GM12878 (cell line): ENCODE data around the gene HPX. TPM values are rescaled to one million over a fixed set of nuclear protein-coding genes. Genes with fewer than 3 reads are reported as not detected.

Experiments used
- ATAC-seq: fragments of 200-7000 bp; cut with Tn5 transposase; 3 replicates; pipeline ENCODE4 v1.9.1; 2020; ENCODE audit warnings: mild to moderate bottlenecking, moderate library complexity
- BruUV-seq: library from RNA; stranded (reverse); fragments of 400-500 nt; replicated peaks from 2 replicates; lab custom pipeline; 2021; lab: Mats Ljungman, UMichigan
- CTCF ChIA-PET: fragments of 300-600 bp; sonication (Branson Sonifier 250); formaldehyde crosslinking; extraction: SDS; loops from one replicate; lab custom pipeline; 2021; ENCODE audit warnings: inconsistent platforms; lab: Yijun Ruan, JAX
- POLR2A ChIA-PET: fragments of 350-600 bp; formaldehyde crosslinking; extraction: SDS; loops from one replicate; lab custom pipeline; 2021; ENCODE audit warnings: inconsistent platforms; lab: Charles Lee
- RAD21 ChIA-PET: fragments of 300-600 bp; sonication (Branson Sonifier 250); formaldehyde crosslinking; loops from one replicate; lab custom pipeline; 2023; ENCODE audit warnings: antibody characterized with exemption; ENCODE audit not compliant: unreplicated experiment; lab: Charles Lee
- SMC1A ChIA-PET: fragments of 300-600 bp; sonication (Branson Sonifier 250); formaldehyde crosslinking; loops from one replicate; lab custom pipeline; 2023; ENCODE audit not compliant: unreplicated experiment, uncharacterized antibody; lab: Charles Lee
- DNase-seq: peaks from one replicate; pipeline ENCODE4 v3.0.0-alpha.2; 2011; ENCODE audit warnings: low read depth, low spot score
- FAIRE-seq: peaks from 3 replicates; lab custom pipeline; 2011; peaks lifted over from hg19 to GRCh38; lab: Jason Lieb, UNC
- H2AFZ ChIP-seq: 2 replicates; pipeline ENCODE4 v1.6.0; 2011; ENCODE audit warnings: low read depth, low read length, control low read depth; ENCODE audit not compliant: control insufficient read depth
- H3K27ac ChIP-seq: 2 replicates; pipeline ENCODE4 v1.5.1; 2011; ENCODE audit warnings: control low read depth; ENCODE audit not compliant: control insufficient read depth, insufficient read depth
- H3K27me3 ChIP-seq, 2 experiments: replicated peaks in 1 of 2; 2 replicates each; pipeline versions ENCODE4 v1.6.0 to v1.6.1; 2011; ENCODE audit warnings: low read length in 1 of 2; ENCODE audit not compliant: control insufficient read depth in 2 of 2, insufficient read depth in 2 of 2
- H3K36me3 ChIP-seq, 2 experiments: 2 replicates each; pipeline ENCODE4 v1.5.1; 2011; ENCODE audit warnings: low read length in 1 of 2; ENCODE audit not compliant: control insufficient read depth in 2 of 2, insufficient read depth in 2 of 2
- H3K4me1 ChIP-seq: 2 replicates; pipeline ENCODE4 v1.6.1; 2011; ENCODE audit warnings: mild to moderate bottlenecking, low read length, moderate library complexity, mixed read lengths; ENCODE audit not compliant: control insufficient read depth, insufficient read depth
- H3K4me2 ChIP-seq: 2 replicates; pipeline ENCODE4 v1.6.0; 2011; ENCODE audit warnings: control low read depth; ENCODE audit not compliant: control insufficient read depth, insufficient read depth
- H3K4me3 ChIP-seq: fragments of 200-600 bp; sonication (generic); 2 replicates; pipeline ENCODE4 v1.5.1; 2016
- H3K79me2 ChIP-seq: 2 replicates; pipeline ENCODE4 v1.6.0; 2011; ENCODE audit warnings: low read length; ENCODE audit not compliant: control insufficient read depth, insufficient read depth
- H3K9ac ChIP-seq: 2 replicates; pipeline ENCODE4 v1.8.0; 2011; ENCODE audit warnings: low read length, control low read depth, mixed read lengths; ENCODE audit not compliant: control insufficient read depth, insufficient read depth
- H3K9me3 ChIP-seq: replicated peaks from 3 replicates; pipeline ENCODE4 v1.5.1; 2011; ENCODE audit warnings: mild to moderate bottlenecking, low read length; ENCODE audit not compliant: control insufficient read depth, insufficient read depth
- H4K20me1 ChIP-seq: 2 replicates; pipeline ENCODE4 v1.6.0; 2011; ENCODE audit not compliant: control insufficient read depth, insufficient read depth
- BCL3 ChIP-seq: IDR thresholded peaks from 2 replicates; pipeline ENCODE4 v1.6.1; 2011; ENCODE audit warnings: borderline replicate concordance, low read depth, mild to moderate bottlenecking, moderate library complexity, low read length; ENCODE audit not compliant: insufficient read depth, poor library complexity, severe bottlenecking
- CEBPZ ChIP-seq: fragments of 150-350 bp; IDR thresholded peaks from 2 replicates; pipeline ENCODE4 v1.6.1; 2016; ENCODE audit warnings: low read depth, low read length
- CREM ChIP-seq: IDR thresholded peaks from 2 replicates; pipeline ENCODE4 v1.6.1; 2014; ENCODE audit warnings: antibody characterized with exemption, low read depth
- DPF2 ChIP-seq: fragments of 450-650 bp; IDR thresholded peaks from 2 replicates; pipeline ENCODE4 v1.6.1; 2017; ENCODE audit warnings: mild to moderate bottlenecking
- E2F4 ChIP-seq: IDR thresholded peaks from 2 replicates; pipeline ENCODE4 v1.6.1; 2012; ENCODE audit warnings: low read depth, low read length, improper control_type of control experiment
- HCFC1 ChIP-seq: fragments of 150-350 bp; IDR thresholded peaks from 2 replicates; pipeline ENCODE4 v1.6.1; 2014; ENCODE audit warnings: low read length
- HDAC2 ChIP-seq: fragments of 200-600 bp; sonication (generic); IDR thresholded peaks from 2 replicates; pipeline ENCODE4 v1.6.1; 2017
- IRF5 ChIP-seq: fragments of 450-650 bp; IDR thresholded peaks from 2 replicates; pipeline ENCODE4 v1.6.1; 2017; ENCODE audit warnings: borderline replicate concordance
- LARP7 ChIP-seq: fragments of 450-650 bp; IDR thresholded peaks from 2 replicates; pipeline ENCODE4 v1.6.1; 2017; ENCODE audit warnings: mild to moderate bottlenecking
- NFIC ChIP-seq: IDR thresholded peaks from 2 replicates; pipeline ENCODE4 v1.6.1; 2012; ENCODE audit warnings: low read depth, mild to moderate bottlenecking, inconsistent platforms, low read length, moderate library complexity
- PML ChIP-seq: IDR thresholded peaks from 2 replicates; pipeline ENCODE4 v1.6.1; 2012; ENCODE audit warnings: low read length, inconsistent platforms
- SIX5 ChIP-seq: IDR thresholded peaks from 2 replicates; pipeline ENCODE4 v1.6.1; 2011; ENCODE audit warnings: mild to moderate bottlenecking, low read depth, low read length, moderate library complexity; ENCODE audit not compliant: severe bottlenecking
- SUZ12 ChIP-seq: fragments of 200-600 bp; sonication (generic); IDR thresholded peaks from one replicate; pipeline ENCODE4 v1.6.1; 2018; ENCODE audit warnings: antibody characterized with exemption, mild to moderate bottlenecking; ENCODE audit not compliant: unreplicated experiment
- USF1 ChIP-seq: IDR thresholded peaks from 2 replicates; pipeline ENCODE4 v1.6.1; 2011; ENCODE audit warnings: borderline replicate concordance, low read depth, mild to moderate bottlenecking, moderate library complexity, mixed read lengths, low read length; ENCODE audit not compliant: insufficient read depth; ENCODE audit errors: extremely low read length
- ZBED1 ChIP-seq: IDR thresholded peaks from 2 replicates; pipeline ENCODE4 v1.6.1; 2016; ENCODE audit warnings: borderline replicate concordance
- ZNF384 ChIP-seq: IDR thresholded peaks from 2 replicates; pipeline ENCODE4 v1.6.1; 2012; ENCODE audit warnings: low read depth, mild to moderate bottlenecking, low read length, improper control_type of control experiment, borderline replicate concordance
- WGBS: methylation state at CpG from one replicate; pipeline ENCODE4 v1.1.6; 2016; ENCODE audit warnings: low lambda C conversion rate; ENCODE audit not compliant: insufficient replicate concordance, insufficient coverage; ENCODE audit errors: missing lambda C conversion rate; 5-methylcytosine and 5-hydroxymethylcytosine counted together
- in situ Hi-C: fragments of 300-500 bp; cut with MboI; formaldehyde crosslinking; loops from 9 replicates; pipeline ENCODE4 v1.14.3; 2018; ENCODE audit warnings: mixed read lengths
- intact Hi-C: fragments of 100-400 bp; cut with micrococcal nuclease; formaldehyde crosslinking; loops from one replicate; pipeline ENCODE4 v1.14.2; 2022; ENCODE audit not compliant: unreplicated experiment
- polyA plus RNA-seq, 11 experiments: library from polyadenylated mRNA; depleted of rRNA in 4 of 11; unstranded in 6 of 11; stranded (reverse) in 5 of 11; fragments of >200 nt; fragmentation: Nextera tagmentation in 4 of 11; fragmentation: Illumina TruSeq in 1 of 11; extraction: Ambion mirVana in 4 of 11; extraction: Trizol in 1 of 11; gene quantifications; 1 replicate in 1 of 11; 2 replicates in 10 of 11; pipeline versions ENCODE4 v1.2.1 to v1.2.3, GENCODE V29; 2011 to 2016; ENCODE audit warnings: inconsistent platforms in 2 of 11, missing spikeins in 2 of 11, low read depth in 1 of 11
- total RNA-seq, 4 experiments: library from RNA; depleted of rRNA in 3 of 4; stranded (reverse); fragments of >200 nt in 3 of 4; fragmentation: Illumina TruSeq in 1 of 4; extraction: Trizol in 1 of 4; gene quantifications; 2 replicates each; pipeline versions ENCODE4 v1.2.1 to v1.2.3, GENCODE V29; 2013 to 2021

Gene HPX
- total and polyA plus RNA-seq, 10 of the 15 experiments (the other 5 are each of a cell fraction or from before 2014, with no cell fraction given): 0.08 to 1.7 (median 0.18) TPM; not detected in 1

- no peak overlapping the region for H2AFZ ChIP-seq
- FAIRE-seq (no peak), ATAC-seq (no peak)
Measured at GRCh38 chr11:6417907-6418556, 22.8 kb downstream of the HPX start.

More at GRCh38 chr11:6417907-6418556, 22.8 kb downstream of the HPX start:
- ChIA-PET RAD21 (no interaction called here), SMC1A (interaction anchor here (1.2 to 1.3 kb wide), 2 partner anchors 39 kb away, joined by 4 to 5 read pairs; no protein-coding TSS in a partner anchor), CTCF (interaction anchor here (1.2 to 2.4 kb wide), 3 partner anchors 26 to 39 kb away, joined by 3 to 10 read pairs (median 4); no protein-coding TSS in a partner anchor), POLR2A (no interaction called here)
- 91% methylated on average over 7 of the region's 7 CpGs for WGBS
- no TSS peak for BruUV-seq
- no peak overlapping the region for H3K9ac ChIP-seq
- no peak overlapping the region for H3K4me3 ChIP-seq
- intact Hi-C loops (no loop called here), in situ Hi-C loops (no loop called here)
- peaks cover 8% of the 10 kb centered on the region for H3K4me1 ChIP-seq
- no peak overlapping the region for H3K27ac ChIP-seq
- no peak overlapping the region for H3K4me2 ChIP-seq
- peaks cover 4 to 9% of the 10 kb centered on the region in 2 experiments; a peak in 3 of 4 replicates for H3K27me3 ChIP-seq
- no peaks in the 10 kb centered on the region for H3K79me2 ChIP-seq
- H4K20me1 ChIP-seq: no peaks in the 10 kb centered on the region; the same call in 1 of the 2 replicates
- H3K36me3 ChIP-seq: no peaks in the 10 kb centered on the region
- no peaks in the 10 kb centered on the region for H3K9me3 ChIP-seq
- no peak for DNase-seq
- TF ChIP-seq DPF2 (no peak), LARP7 (no peak), ZNF384 (no peak), BCL3 (no peak), HCFC1 (no peak), PML (no peak), SIX5 (no peak), CREM (no peak), IRF5 (no peak), SUZ12 (no peak), NFIC (no peak), CEBPZ (no peak), USF1 (no peak), E2F4 (no peak), HDAC2 (no peak), ZBED1 (no peak)
